ENCODE measurements around the gene ACAD9. TPM values are rescaled to one million over a fixed set of nuclear protein-coding genes. Genes with fewer than 3 reads are reported as not detected.

ACAD9 gene
- total RNA-seq, 1 donor from 2014 or later: 27.8 TPM

- DNase-seq (ENCODE audit: low read depth in 2 of 2): no peak
Measured at GRCh38 chr3:128933922-128934253, 54.5 kb downstream of the ACAD9 start.

- DNase-seq (ENCODE audit: low read depth in 2 of 2): no peak
Measured at GRCh38 chr3:128935922-128936321, 56.5 kb downstream of the ACAD9 start.

GRCh38 chr3:128936341-128936740 is 56.9 kb downstream of the ACAD9 start:
- no peak for DNase-seq (ENCODE audit: low read depth in 2 of 2)

- DNase-seq (ENCODE audit: low read depth in 2 of 2): no peak
Measured at GRCh38 chr3:128940252-128940651, 60.8 kb downstream of the ACAD9 start.

- no peak for DNase-seq (ENCODE audit: low read depth in 2 of 2)
Measured at GRCh38 chr3:128942161-128942952, 62.9 kb downstream of the ACAD9 start.

GRCh38 chr3:128945041-128945877 is 65.8 kb downstream of the ACAD9 start:
- no peak for DNase-seq (ENCODE audit: low read depth in 2 of 2)

GRCh38 chr3:128945878-128946175 is 66.4 kb downstream of the ACAD9 start:
- no peak for DNase-seq (ENCODE audit: low read depth in 2 of 2)

- DNase-seq (ENCODE audit: low read depth in 2 of 2): no peak
Measured at GRCh38 chr3:128946411-128946810, 67.0 kb downstream of the ACAD9 start.

GRCh38 chr3:128949158-128949557 is 69.7 kb downstream of the ACAD9 start:
- no peak for DNase-seq (ENCODE audit: low read depth in 2 of 2)

GRCh38 chr3:128950223-128950938 is 71.0 kb downstream of the ACAD9 start:
- peak; percentile 42 to 84 for DNase-seq (ENCODE audit: low read depth in 2 of 2)

GRCh38 chr3:128956440-128956839 is 77.0 kb downstream of the ACAD9 start:
- no peak for DNase-seq (ENCODE audit: low read depth in 2 of 2)

Other genes starting within 250 kb of the ACAD9 start
- 339 and 500 TPM in 2 replicates for gene RPN1, start 228.8 kb upstream of the ACAD9 start, total RNA-seq
- 21.8 and 33.5 TPM in 2 replicates for gene RAB7A, start 153.4 kb upstream of the ACAD9 start, total RNA-seq
- 0.60 and 0.65 TPM in 2 replicates for gene CFAP92, start 114.5 kb downstream of the ACAD9 start, total RNA-seq
- 2.6 and 11.5 TPM in 2 replicates for gene EFCC1, start 121.7 kb downstream of the ACAD9 start, total RNA-seq
- gene GP9, start 181.2 kb downstream of the ACAD9 start, total RNA-seq: not detected in 2 replicates
- gene RAB43, start 242.2 kb downstream of the ACAD9 start, total RNA-seq: 49.0 and 90.9 TPM in 2 replicates